ENCODE data around the gene STAG2. TPM values are rescaled to one million over a fixed set of nuclear protein-coding genes. Genes with fewer than 3 reads are reported as not detected.

STAG2 gene
- total RNA-seq, 6 donors from 2014 or later: 49.9 to 105 (median 68.1) TPM

GRCh38 chrX:123968383-123969050 is 7.0 kb downstream of the STAG2 start:
- Histone ChIP-seq H3K36me3 (no peaks in the 10 kb centered on the region), H3K27ac (no peak overlapping the region), H3K9me3 (no peaks in the 10 kb centered on the region), H3K4me1 (peaks cover 4 to 21% (median 14%) of the 10 kb centered on the region in 4 donors), H3K4me3 (no peak overlapping the region), H3K27me3 (no peaks in the 10 kb centered on the region)
- WGBS, 2 donors: 29 to 54% methylated on average over 3 to 5 of the region's 5 CpGs
- TF ChIP-seq EP300 (IDR thresholded peaks at IDR 0.05) (no peak), POLR2A (IDR thresholded peaks at IDR 0.05) (no peak), CTCF (IDR thresholded peaks at IDR 0.05) (no peak)
- DNase-seq: no peak
- ATAC-seq (ENCODE audit: low FRiP score in 2 of 2): no peak

GRCh38 chrX:123971982-123972381 is 10.5 kb downstream of the STAG2 start:
- Histone ChIP-seq H3K27ac (peak overlapping the region in 1 of 4 donors; percentile 23), H3K4me1 (peaks cover 5 to 25% (median 8%) of the 10 kb centered on the region in 4 donors), H3K36me3 (no peaks in the 10 kb centered on the region), H3K9me3 (no peaks in the 10 kb centered on the region), H3K27me3 (no peaks in the 10 kb centered on the region), H3K4me3 (no peak overlapping the region)
- TF ChIP-seq CTCF (IDR thresholded peaks at IDR 0.05): no peak
- TF ChIP-seq EP300 (IDR thresholded peaks at IDR 0.05): no peak
- no peak for TF ChIP-seq POLR2AphosphoS5 (IDR thresholded peaks at IDR 0.05)
- no peak for TF ChIP-seq POLR2A (IDR thresholded peaks at IDR 0.05)
- no peak for DNase-seq
- ATAC-seq (ENCODE audit: low FRiP score in 2 of 2): peak in 1 of 2 donors; percentile 54
- WGBS, 2 donors: 62 to 67% methylated on average over 5 of the region's 5 CpGs

- ATAC-seq (ENCODE audit: low FRiP score in 2 of 2): no peak
- no peak overlapping the region for H3K4me3 ChIP-seq
- DNase-seq: no peak
- 52 to 63% methylated on average over 3 of the region's 3 CpGs for WGBS, 2 donors
- no peaks in the 10 kb centered on the region for H3K36me3 ChIP-seq
- peaks cover 4 to 29% (median 7%) of the 10 kb centered on the region in 4 donors for H3K4me1 ChIP-seq
- no peaks in the 10 kb centered on the region for H3K9me3 ChIP-seq
- H3K27ac ChIP-seq: no peak overlapping the region
- no peak for TF ChIP-seq EP300 (IDR thresholded peaks at IDR 0.05)
- no peak for TF ChIP-seq POLR2A (IDR thresholded peaks at IDR 0.05)
- TF ChIP-seq CTCF (IDR thresholded peaks at IDR 0.05): no peak
- TF ChIP-seq POLR2AphosphoS5 (IDR thresholded peaks at IDR 0.05): no peak
- no peaks in the 10 kb centered on the region for H3K27me3 ChIP-seq
Observed at GRCh38 chrX:123973921-123974320, 12.4 kb downstream of the STAG2 start.

- Histone ChIP-seq H3K4me1 (peaks cover 5 to 29% (median 10%) of the 10 kb centered on the region in 4 donors), H3K27me3 (no peaks in the 10 kb centered on the region), H3K36me3 (no peaks in the 10 kb centered on the region), H3K9me3 (no peaks in the 10 kb centered on the region), H3K27ac (no peak overlapping the region), H3K4me3 (no peak overlapping the region)
- ATAC-seq (ENCODE audit: low FRiP score in 2 of 2): peak in 1 of 2 donors; percentile 43
- TF ChIP-seq CTCF (IDR thresholded peaks at IDR 0.05): no peak
- TF ChIP-seq EP300 (IDR thresholded peaks at IDR 0.05): no peak
- TF ChIP-seq POLR2A (IDR thresholded peaks at IDR 0.05): no peak
- TF ChIP-seq POLR2AphosphoS5 (IDR thresholded peaks at IDR 0.05): no peak
- DNase-seq: no peak
- 0 to 73% methylated on average over 1 to 6 of the region's 6 CpGs for WGBS, 2 donors
Observed at GRCh38 chrX:123975180-123975579, 13.7 kb downstream of the STAG2 start.

All from upper lobe of left lung (tissue), 6 donors.